DND-41 (cell line): Measurements from ENCODE around the gene ZFYVE28.

Experiments used
- EZH2 ChIP-seq: IDR thresholded peaks from 3 replicates; pipeline ENCODE4 v1.6.1; 2012; ENCODE audit warnings: borderline replicate concordance, low read depth, mild to moderate bottlenecking, moderate library complexity, low read length, inconsistent platforms; ENCODE audit not compliant: severe bottlenecking
- TF ChIP-seq, protein P1 (sequence below): IDR thresholded peaks from 2 replicates; pipeline ENCODE4 v1.5.1; 2012; ENCODE audit warnings: borderline replicate concordance, low read length, moderate library complexity, mild to moderate bottlenecking; ENCODE audit not compliant: poor library complexity, severe bottlenecking; ENCODE audit errors: extremely low read depth

DNA sequence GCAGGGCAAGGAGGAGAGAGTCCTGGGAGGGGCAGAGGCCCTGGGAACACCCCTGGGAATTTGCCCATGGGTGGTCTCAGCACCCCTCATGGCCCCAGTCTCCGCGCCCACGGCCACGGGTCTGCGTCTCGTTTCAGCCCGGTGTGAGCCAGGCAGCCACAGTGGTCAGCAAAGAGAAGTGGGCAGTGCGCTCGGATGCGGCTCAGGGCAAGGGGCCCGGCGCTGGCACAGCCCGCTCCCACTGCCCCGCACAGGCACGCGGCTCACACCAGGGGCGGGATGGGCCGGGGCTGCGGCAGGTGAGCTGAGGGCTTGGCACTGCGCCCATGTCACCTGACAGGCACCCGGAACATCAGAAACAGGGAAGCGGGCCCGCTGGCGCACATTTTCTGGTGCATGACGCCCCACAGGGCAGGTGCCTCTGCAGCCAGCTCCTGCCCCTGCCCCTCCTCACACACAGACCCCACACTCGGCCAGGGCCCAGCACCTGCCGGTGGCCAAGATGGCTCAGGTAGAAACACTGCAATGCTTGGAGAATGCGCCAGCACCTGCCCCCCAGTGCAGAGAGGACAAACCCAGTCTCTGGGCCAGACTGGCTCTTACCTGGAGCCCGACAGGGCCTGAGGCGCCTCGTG is 114.6 kb downstream of the ZFYVE28 start:
- TF ChIP-seq, protein P1, sequence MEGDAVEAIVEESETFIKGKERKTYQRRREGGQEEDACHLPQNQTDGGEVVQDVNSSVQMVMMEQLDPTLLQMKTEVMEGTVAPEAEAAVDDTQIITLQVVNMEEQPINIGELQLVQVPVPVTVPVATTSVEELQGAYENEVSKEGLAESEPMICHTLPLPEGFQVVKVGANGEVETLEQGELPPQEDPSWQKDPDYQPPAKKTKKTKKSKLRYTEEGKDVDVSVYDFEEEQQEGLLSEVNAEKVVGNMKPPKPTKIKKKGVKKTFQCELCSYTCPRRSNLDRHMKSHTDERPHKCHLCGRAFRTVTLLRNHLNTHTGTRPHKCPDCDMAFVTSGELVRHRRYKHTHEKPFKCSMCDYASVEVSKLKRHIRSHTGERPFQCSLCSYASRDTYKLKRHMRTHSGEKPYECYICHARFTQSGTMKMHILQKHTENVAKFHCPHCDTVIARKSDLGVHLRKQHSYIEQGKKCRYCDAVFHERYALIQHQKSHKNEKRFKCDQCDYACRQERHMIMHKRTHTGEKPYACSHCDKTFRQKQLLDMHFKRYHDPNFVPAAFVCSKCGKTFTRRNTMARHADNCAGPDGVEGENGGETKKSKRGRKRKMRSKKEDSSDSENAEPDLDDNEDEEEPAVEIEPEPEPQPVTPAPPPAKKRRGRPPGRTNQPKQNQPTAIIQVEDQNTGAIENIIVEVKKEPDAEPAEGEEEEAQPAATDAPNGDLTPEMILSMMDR: no peak
- TF ChIP-seq EZH2: no peak
